Endothelial cell of umbilical vein (primary cell): Measurements from ENCODE around the gene KDM4C. TPM values are rescaled to one million over a fixed set of nuclear protein-coding genes. Genes with fewer than 3 reads are reported as not detected.

Experiments used
- BruUV-seq: library from RNA; stranded (reverse); fragments of 400-500 nt; replicated peaks from 2 replicates; lab custom pipeline; 2021; lab: Mats Ljungman, UMichigan
- CTCF ChIA-PET: fragments of 300-600, 350-600 bp; sonication (Branson Sonifier 250); formaldehyde crosslinking; loops from one replicate; lab custom pipeline; 2021; ENCODE audit warnings: antibody characterized with exemption, inconsistent platforms; lab: Charles Lee
- POLR2A ChIA-PET: fragments of 300-600, 350-600 bp; sonication (Branson Sonifier 250); formaldehyde crosslinking; loops from one replicate; lab custom pipeline; 2021; ENCODE audit warnings: antibody characterized with exemption, inconsistent platforms; lab: Charles Lee
- DNase-seq: peaks from one replicate; pipeline ENCODE4 v3.0.0-alpha.2; 2011; ENCODE audit warnings: low read depth, low spot score
- FAIRE-seq: peaks from 2 replicates; lab custom pipeline; 2011; peaks lifted over from hg19 to GRCh38; lab: Jason Lieb, UNC
- H2AFZ ChIP-seq: 2 replicates; pipeline ENCODE4 v1.6.0; 2012; ENCODE audit warnings: low read depth, low read length, control low read depth, inconsistent platforms
- H3K27ac ChIP-seq: 2 replicates; pipeline ENCODE4 v1.5.1; 2011; ENCODE audit warnings: low read depth, mild to moderate bottlenecking, control low read depth, low read length, moderate library complexity; ENCODE audit not compliant: insufficient read depth
- H3K27me3 ChIP-seq, 2 experiments: 2 replicates each; pipeline versions ENCODE4 v1.6.0 to v1.6.1; 2011; ENCODE audit warnings: low read length in 2 of 2, mixed read lengths in 1 of 2; ENCODE audit not compliant: control insufficient read depth in 2 of 2, insufficient read depth in 2 of 2
- H3K36me3 ChIP-seq, 2 experiments: 2 replicates in 1 of 2; 3 replicates in 1 of 2; pipeline ENCODE4 v1.5.1; 2011; ENCODE audit warnings: low read length in 2 of 2, mild to moderate bottlenecking in 1 of 2, moderate library complexity in 1 of 2; ENCODE audit not compliant: control insufficient read depth in 2 of 2, insufficient read depth in 2 of 2; ENCODE audit errors: extremely low read depth in 1 of 2
- H3K4me1 ChIP-seq: 3 replicates; pipeline ENCODE4 v1.5.1; 2011; ENCODE audit warnings: mild to moderate bottlenecking, low read length; ENCODE audit not compliant: control insufficient read depth, insufficient read depth; ENCODE audit errors: extremely low read depth
- H3K4me2 ChIP-seq: 2 replicates; pipeline ENCODE4 v1.6.1; 2011; ENCODE audit warnings: low read length, control low read depth, mixed read lengths; ENCODE audit not compliant: insufficient read depth
- H3K4me3 ChIP-seq, 3 experiments: fragments of 200-600 bp in 1 of 3; sonication (generic), shearing (Covaris generic) in 1 of 3; replicated peaks in 1 of 3; 2 replicates each; pipeline ENCODE4 v1.5.1; 2011 to 2016; ENCODE audit warnings: control low read depth in 3 of 3, low read length in 3 of 3, mild to moderate bottlenecking in 2 of 3, inconsistent platforms in 1 of 3, low read depth in 1 of 3, moderate library complexity in 1 of 3; ENCODE audit not compliant: insufficient read depth in 1 of 3
- H3K79me2 ChIP-seq: 2 replicates; pipeline ENCODE4 v1.6.0; 2012; ENCODE audit warnings: low read length, inconsistent platforms; ENCODE audit not compliant: control insufficient read depth, insufficient read depth
- H3K9ac ChIP-seq: replicated peaks from 2 replicates; pipeline ENCODE3; 2011; ENCODE audit warnings: low read length, control low read depth; ENCODE audit not compliant: insufficient read depth; ENCODE audit errors: extremely low read depth
- H3K9me1 ChIP-seq: replicated peaks from 3 replicates; pipeline ENCODE4 v1.6.0; 2011; ENCODE audit warnings: mild to moderate bottlenecking, low read length; ENCODE audit not compliant: control insufficient read depth, insufficient read depth; ENCODE audit errors: extremely low read depth
- H3K9me3 ChIP-seq: replicated peaks from 2 replicates; pipeline ENCODE4 v1.5.1; 2012; ENCODE audit warnings: low read length, inconsistent platforms; ENCODE audit not compliant: control insufficient read depth, insufficient read depth
- H4K20me1 ChIP-seq: replicated peaks from 2 replicates; pipeline ENCODE3; 2011; ENCODE audit warnings: mild to moderate bottlenecking, low read length; ENCODE audit not compliant: control insufficient read depth, insufficient read depth; ENCODE audit errors: extremely low read depth
- CTCF ChIP-seq, 2 donors: IDR thresholded peaks; 1 replicate in 1 of 2; 2 replicates in 1 of 2; pipeline ENCODE4 v1.5.1; 2011; ENCODE audit warnings: low read length in 2 of 2, mild to moderate bottlenecking in 2 of 2, moderate library complexity in 2 of 2, control low read depth in 1 of 2, inconsistent platforms in 1 of 2, low read depth in 1 of 2; ENCODE audit not compliant: insufficient read depth in 1 of 2; ENCODE audit errors: extremely low read depth in 1 of 2
- EZH2 ChIP-seq: IDR thresholded peaks from 2 replicates; pipeline ENCODE4 v1.6.1; 2012; ENCODE audit warnings: borderline replicate concordance, low read depth, mild to moderate bottlenecking, moderate library complexity, low read length, inconsistent platforms; ENCODE audit not compliant: severe bottlenecking
- FOS ChIP-seq: IDR thresholded peaks from 2 replicates; pipeline ENCODE4 v1.6.1; 2011; ENCODE audit warnings: mild to moderate bottlenecking, low read length, moderate library complexity, borderline replicate concordance; ENCODE audit not compliant: insufficient read depth
- GATA2 ChIP-seq: IDR thresholded peaks from 2 replicates; pipeline ENCODE4 v1.7.0; 2011; ENCODE audit warnings: low read depth, mild to moderate bottlenecking, moderate library complexity, mixed read lengths, low read length; ENCODE audit not compliant: insufficient read length, insufficient read depth
- JUN ChIP-seq: IDR thresholded peaks from 2 replicates; pipeline ENCODE4 v1.6.1; 2011; ENCODE audit warnings: borderline replicate concordance, low read depth; ENCODE audit not compliant: insufficient read length, insufficient read depth
- MAX ChIP-seq: IDR thresholded peaks from 2 replicates; pipeline ENCODE4 v1.6.1; 2011; ENCODE audit not compliant: insufficient read depth, insufficient read length
- MYC ChIP-seq: IDR thresholded peaks from one replicate; pipeline ENCODE4 v1.6.1; 2011; ENCODE audit warnings: mild to moderate bottlenecking, low read depth, low read length
- POLR2A ChIP-seq: IDR thresholded peaks from 2 replicates; pipeline ENCODE4 v1.6.1; 2012; ENCODE audit warnings: low read depth, mild to moderate bottlenecking, control low read depth, low read length
- POLR2AphosphoS5 ChIP-seq: IDR thresholded peaks from 2 replicates; pipeline ENCODE4 v1.6.1; 2012; ENCODE audit warnings: low read depth, mild to moderate bottlenecking, control low read depth, low read length, moderate library complexity; ENCODE audit not compliant: insufficient read depth
- dilution Hi-C: fragments of 300-500 bp; cut with MboI; formaldehyde crosslinking; loops from one replicate; pipeline ENCODE4 v1.15.0; 2019; ENCODE audit warnings: low sequenced_read_pairs; ENCODE audit not compliant: extremely low pct_ligation_motif_present
- intact Hi-C: fragments of 100-400 bp; cut with micrococcal nuclease; formaldehyde crosslinking; loops from one replicate; pipeline ENCODE4 v1.10.0; 2022
- polyA plus RNA-seq, 4 experiments: library from polyadenylated mRNA; depleted of rRNA in 3 of 4; stranded (reverse) in 3 of 4; unstranded in 1 of 4; fragments of >200 nt; gene quantifications; 2 replicates each; pipeline versions ENCODE4 v1.2.1 to v1.2.3, GENCODE V29; 2011 to 2012; ENCODE audit warnings: missing spikeins in 1 of 4
- total RNA-seq: library from RNA; stranded (reverse); gene quantifications from 2 replicates; pipeline ENCODE4 v1.2.3, GENCODE V29; 2021

Gene KDM4C
- total and polyA plus RNA-seq, 2 donors (not counting 3 experiments of a cell fraction or from before 2014, with no cell fraction given): 5.4 to 15.0 TPM

- ChIA-PET CTCF (no interaction called here), POLR2A (no interaction called here)
- no peak overlapping the region for H3K4me2 ChIP-seq
- no peaks in the 10 kb centered on the region for H3K4me1 ChIP-seq
- no peaks in the 10 kb centered on the region for H3K27me3 ChIP-seq
- H3K36me3 ChIP-seq: peaks cover 0 to 6% of the 10 kb centered on the region in 2 experiments
- dilution Hi-C loops: no loop called here
- H3K9ac ChIP-seq: no peak overlapping the region
- TF ChIP-seq EZH2: no peak
- no peak for TF ChIP-seq GATA2
- no peak for TF ChIP-seq CTCF (IDR thresholded peaks at IDR 0.05; ENCODE audit: extremely low read depth in 1 of 2, insufficient read depth in 1 of 2, low read depth in 1 of 2, low read length in 2 of 2)
- no peak for TF ChIP-seq MYC
- FAIRE-seq: no peak
- no peak for DNase-seq
- no peaks in the 10 kb centered on the region for H3K79me2 ChIP-seq
- no peaks in the 10 kb centered on the region for H3K9me3 ChIP-seq
- no peaks in the 10 kb centered on the region for H4K20me1 ChIP-seq
- H3K4me3 ChIP-seq: no peak overlapping the region
- no TSS peak for BruUV-seq
- intact Hi-C loops: no loop called here
- no peak overlapping the region for H2AFZ ChIP-seq
- peaks cover 2% of the 10 kb centered on the region for H3K9me1 ChIP-seq
- H3K27ac ChIP-seq: no peak overlapping the region
Measured at GRCh38 chr9:6833518-6834192, 75.9 kb downstream of the KDM4C start.

GRCh38 chr9:6834306-6834705 lies 76.5 kb downstream of the KDM4C start:
- intact Hi-C loops (no loop called here), dilution Hi-C loops (no loop called here)
- Histone ChIP-seq H3K27ac (no peak overlapping the region), H3K27me3 (no peaks in the 10 kb centered on the region), H2AFZ (no peak overlapping the region), H3K9me3 (no peaks in the 10 kb centered on the region), H4K20me1 (no peaks in the 10 kb centered on the region), H3K9ac (no peak overlapping the region), H3K36me3 (peaks cover 0 to 6% of the 10 kb centered on the region in 2 experiments), H3K9me1 (peaks cover 2% of the 10 kb centered on the region), H3K4me2 (no peak overlapping the region), H3K4me3 (no peak overlapping the region), H3K79me2 (no peaks in the 10 kb centered on the region), H3K4me1 (no peaks in the 10 kb centered on the region)
- DNase-seq (no peak), FAIRE-seq (no peak)
- BruUV-seq: no TSS peak
- ChIA-PET POLR2A (no interaction called here), CTCF (no interaction called here)
- TF ChIP-seq CTCF (IDR thresholded peaks at IDR 0.05; ENCODE audit: extremely low read depth in 1 of 2, insufficient read depth in 1 of 2, low read depth in 1 of 2, low read length in 2 of 2) (no peak), EZH2 (no peak), MYC (no peak), JUN (no peak), POLR2AphosphoS5 (no peak), POLR2A (no peak), FOS (no peak), MAX (no peak), GATA2 (no peak)
